Right atrium auricular region (tissue), 2 donors: ENCODE results near the gene MIR17HG. TPM values are rescaled to one million over a fixed set of nuclear protein-coding genes. Genes with fewer than 3 reads are reported as not detected.

Source experiments
- DNase-seq: peaks from one replicate; pipeline ENCODE4 v3.0.0-alpha.2; 2019; ENCODE audit warnings: low spot score
- H3K27ac ChIP-seq, 2 donors: fragments of 200-600 bp; sonication (generic); 1 replicate in 1 of 2; 2 replicates in 1 of 2; pipeline ENCODE4 v1.5.1; 2016 to 2019
- H3K27me3 ChIP-seq, 2 donors: fragments of 200-600 bp; sonication (generic); one replicate each; pipeline versions ENCODE4 v1.5.1 to v1.6.0; 2017 to 2019
- H3K36me3 ChIP-seq: fragments of 200-600 bp; sonication (generic); one replicate; pipeline ENCODE4 v1.5.1; 2016
- H3K4me1 ChIP-seq, 2 donors: fragments of 200-600 bp; sonication (generic); one replicate each; pipeline versions ENCODE4 v1.5.1 to v1.6.0; 2017 to 2019
- H3K4me3 ChIP-seq, 2 donors: fragments of 200-600 bp; sonication (generic); 1 replicate in 1 of 2; 2 replicates in 1 of 2; pipeline ENCODE4 v1.5.1; 2017 to 2019; ENCODE audit warnings: mild to moderate bottlenecking in 1 of 2, moderate library complexity in 1 of 2
- H3K9me3 ChIP-seq, 2 donors: fragments of 200-600 bp; sonication (generic); one replicate each; pipeline ENCODE4 v1.5.1; 2019
- total RNA-seq, 2 donors: library from RNA; depleted of rRNA; stranded (reverse); fragments of >200 nt; gene quantifications; one replicate each; pipeline ENCODE4 v1.1.0, GENCODE V29; 2016
- TF ChIP-seq, protein P1 (sequence below), 2 donors: fragments of 200-600 bp; sonication (generic); IDR thresholded peaks; one replicate each; pipeline ENCODE4 v1.5.1; 2019; ENCODE audit warnings: antibody characterized with exemption in 2 of 2

MIR17HG gene
- total RNA-seq, 2 donors from 2014 or later: 0.20 TPM; not detected in 1

DNA sequence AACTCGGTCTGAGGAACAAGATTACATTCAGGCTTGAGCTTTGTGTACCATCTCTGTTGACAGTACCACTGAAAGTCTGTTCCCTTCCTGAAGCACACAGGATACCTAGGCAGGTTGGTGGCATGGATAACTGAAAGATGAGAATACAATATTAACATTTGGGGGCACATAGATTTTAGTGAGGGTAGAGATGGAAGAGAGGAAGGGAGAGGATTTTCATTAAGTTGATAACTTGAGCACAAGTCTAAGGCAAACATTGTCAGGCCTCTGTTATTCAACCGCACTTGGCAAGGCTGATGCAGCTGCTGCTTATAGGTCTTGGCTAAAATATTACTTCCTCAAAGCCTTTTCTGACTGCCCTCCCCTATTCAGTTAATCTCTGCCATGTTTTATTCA, 10.9 kb downstream of the MIR17HG start:
- H3K4me1 ChIP-seq: peaks cover 0 to 7% of the 10 kb centered on the region in 2 donors
- no peak overlapping the region for H3K27ac ChIP-seq
- TF ChIP-seq, protein P1, sequence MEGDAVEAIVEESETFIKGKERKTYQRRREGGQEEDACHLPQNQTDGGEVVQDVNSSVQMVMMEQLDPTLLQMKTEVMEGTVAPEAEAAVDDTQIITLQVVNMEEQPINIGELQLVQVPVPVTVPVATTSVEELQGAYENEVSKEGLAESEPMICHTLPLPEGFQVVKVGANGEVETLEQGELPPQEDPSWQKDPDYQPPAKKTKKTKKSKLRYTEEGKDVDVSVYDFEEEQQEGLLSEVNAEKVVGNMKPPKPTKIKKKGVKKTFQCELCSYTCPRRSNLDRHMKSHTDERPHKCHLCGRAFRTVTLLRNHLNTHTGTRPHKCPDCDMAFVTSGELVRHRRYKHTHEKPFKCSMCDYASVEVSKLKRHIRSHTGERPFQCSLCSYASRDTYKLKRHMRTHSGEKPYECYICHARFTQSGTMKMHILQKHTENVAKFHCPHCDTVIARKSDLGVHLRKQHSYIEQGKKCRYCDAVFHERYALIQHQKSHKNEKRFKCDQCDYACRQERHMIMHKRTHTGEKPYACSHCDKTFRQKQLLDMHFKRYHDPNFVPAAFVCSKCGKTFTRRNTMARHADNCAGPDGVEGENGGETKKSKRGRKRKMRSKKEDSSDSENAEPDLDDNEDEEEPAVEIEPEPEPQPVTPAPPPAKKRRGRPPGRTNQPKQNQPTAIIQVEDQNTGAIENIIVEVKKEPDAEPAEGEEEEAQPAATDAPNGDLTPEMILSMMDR (IDR thresholded peaks at IDR 0.05): no peak
- peaks cover 23% of the 10 kb centered on the region for H3K36me3 ChIP-seq
- H3K9me3 ChIP-seq: no peaks in the 10 kb centered on the region
- H3K27me3 ChIP-seq: no peaks in the 10 kb centered on the region
- H3K4me3 ChIP-seq: no peak overlapping the region
- no peak for DNase-seq

DNA sequence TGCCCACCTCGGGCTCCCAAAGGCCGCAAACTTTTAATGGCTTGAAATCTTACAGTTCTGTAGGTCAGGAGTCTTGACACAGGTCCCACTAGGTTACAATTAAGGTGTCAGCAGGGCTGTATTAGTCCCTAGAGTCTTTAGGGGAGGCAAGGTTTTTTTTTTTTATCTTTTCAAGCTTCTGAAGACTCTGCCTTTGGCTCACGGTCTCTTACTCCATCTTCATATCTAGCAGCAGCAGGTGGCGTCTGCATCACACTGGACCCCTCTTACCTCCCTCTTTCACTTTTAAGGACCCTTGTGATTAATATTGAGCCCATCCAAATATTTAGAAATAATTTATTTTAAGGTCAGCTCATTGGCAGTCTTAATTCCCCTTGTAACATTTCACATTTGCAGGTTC, 11.6 kb downstream of the MIR17HG start:
- no peaks in the 10 kb centered on the region for H3K9me3 ChIP-seq
- DNase-seq: no peak
- H3K27me3 ChIP-seq: no peaks in the 10 kb centered on the region
- TF ChIP-seq, protein P1 (IDR thresholded peaks at IDR 0.05): no peak
- no peak overlapping the region for H3K27ac ChIP-seq
- H3K4me3 ChIP-seq: no peak overlapping the region
- peaks cover 16% of the 10 kb centered on the region for H3K36me3 ChIP-seq
- H3K4me1 ChIP-seq: no peaks in the 10 kb centered on the region

DNA sequence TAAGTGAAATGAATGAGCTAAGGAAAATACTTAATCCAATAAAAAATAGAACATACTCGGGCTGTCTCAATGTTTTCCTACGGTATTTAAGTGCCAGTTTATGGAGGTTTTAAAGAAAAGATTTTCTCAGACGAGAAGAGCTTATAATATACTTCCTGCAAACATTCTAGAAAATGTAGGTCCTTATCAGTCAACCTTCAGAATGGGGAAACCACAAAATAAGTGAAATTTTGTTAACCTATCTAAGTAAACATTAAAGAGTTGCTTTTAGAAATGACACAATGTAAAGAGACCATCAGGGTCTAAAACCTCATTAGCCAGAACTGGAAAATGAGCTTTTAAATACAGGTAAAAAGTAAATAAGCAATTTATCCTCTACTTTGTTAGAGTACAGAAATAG, 12.1 kb downstream of the MIR17HG start:
- TF ChIP-seq, protein P1 (IDR thresholded peaks at IDR 0.05): no peak
- Histone ChIP-seq H3K4me1 (no peaks in the 10 kb centered on the region), H3K27ac (no peak overlapping the region), H3K36me3 (peaks cover 12% of the 10 kb centered on the region), H3K27me3 (no peaks in the 10 kb centered on the region), H3K4me3 (no peak overlapping the region), H3K9me3 (no peaks in the 10 kb centered on the region)
- no peak for DNase-seq

DNA sequence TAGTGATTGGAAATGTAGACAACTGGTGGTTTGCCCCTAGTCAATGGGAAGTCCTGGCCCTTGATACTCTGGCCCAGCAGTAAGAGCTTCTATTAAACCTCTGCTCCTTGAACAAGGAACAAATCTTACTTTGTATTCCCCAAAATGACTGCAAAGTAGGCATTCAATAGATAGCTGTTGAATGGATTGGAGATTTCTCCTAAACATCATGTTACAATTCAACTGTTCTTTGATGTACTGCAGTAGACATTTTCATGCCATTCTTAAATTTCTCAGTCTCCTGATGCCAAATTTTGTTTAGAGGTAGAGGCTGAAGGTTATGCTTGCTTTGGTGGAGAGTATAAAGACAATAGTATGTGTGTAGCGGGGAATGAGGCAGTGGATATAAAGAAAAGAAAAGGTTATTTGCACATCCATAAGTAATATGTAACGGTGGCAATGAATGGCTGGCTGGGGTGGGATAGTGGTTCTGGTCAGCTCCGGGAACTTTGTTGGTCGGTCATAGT, 12.8 kb downstream of the MIR17HG start:
- peaks cover 7% of the 10 kb centered on the region for H3K36me3 ChIP-seq
- no peak for DNase-seq
- no peaks in the 10 kb centered on the region for H3K9me3 ChIP-seq
- H3K4me3 ChIP-seq: no peak overlapping the region
- H3K27me3 ChIP-seq: no peaks in the 10 kb centered on the region
- H3K4me1 ChIP-seq: no peaks in the 10 kb centered on the region
- TF ChIP-seq, protein P1 (IDR thresholded peaks at IDR 0.05): no peak
- H3K27ac ChIP-seq: no peak overlapping the region

DNA sequence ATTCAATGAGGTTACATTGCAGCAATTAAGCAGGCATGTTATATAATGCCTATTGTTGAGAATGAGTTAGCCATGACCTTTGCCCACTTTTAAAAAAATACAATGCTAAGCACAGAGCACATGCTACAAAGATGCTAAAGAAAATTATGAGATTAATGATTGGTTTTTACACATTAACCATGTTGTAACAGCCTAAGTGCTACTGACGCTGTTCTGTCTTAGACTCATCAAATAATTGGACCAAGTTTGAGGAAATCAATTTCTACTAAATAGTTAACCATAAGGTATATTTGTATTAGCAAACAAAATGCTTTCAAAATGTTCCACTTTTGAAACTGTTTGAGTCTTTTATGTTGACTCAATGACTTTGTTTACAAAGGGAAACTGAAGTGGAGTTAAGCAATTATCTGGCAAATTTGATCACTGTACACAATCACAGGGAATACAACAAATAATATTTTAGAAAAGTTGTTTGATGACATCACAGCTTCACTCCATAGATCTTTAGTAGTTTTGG, 14.3 kb downstream of the MIR17HG start:
- H3K27ac ChIP-seq: no peak overlapping the region
- no peak for DNase-seq
- H3K4me1 ChIP-seq: no peaks in the 10 kb centered on the region
- no peaks in the 10 kb centered on the region for H3K36me3 ChIP-seq
- no peaks in the 10 kb centered on the region for H3K27me3 ChIP-seq
- no peak overlapping the region for H3K4me3 ChIP-seq
- no peaks in the 10 kb centered on the region for H3K9me3 ChIP-seq
- TF ChIP-seq, protein P1 (IDR thresholded peaks at IDR 0.05): no peak

DNA sequence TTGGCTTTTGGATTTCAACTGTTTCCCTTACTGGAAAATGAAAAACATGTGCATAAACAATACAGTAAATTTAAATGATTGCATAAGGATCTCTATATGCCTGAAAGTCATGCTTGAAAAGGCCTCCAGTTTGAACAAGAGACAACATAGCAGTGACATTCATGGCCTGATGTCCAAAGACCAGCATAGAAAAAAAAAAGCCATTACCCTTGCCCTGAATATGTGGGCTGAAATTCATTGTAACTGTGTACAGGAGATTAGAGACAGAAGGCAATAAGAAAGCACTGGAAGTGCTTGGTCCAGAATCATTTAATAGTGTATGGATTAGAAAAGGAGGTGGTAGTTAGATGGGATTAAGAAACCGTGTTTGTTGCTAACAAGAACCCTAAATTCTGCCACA, 15.4 kb downstream of the MIR17HG start:
- no peaks in the 10 kb centered on the region for H3K27me3 ChIP-seq
- H3K4me1 ChIP-seq: no peaks in the 10 kb centered on the region
- H3K36me3 ChIP-seq: no peaks in the 10 kb centered on the region
- no peak overlapping the region for H3K27ac ChIP-seq
- H3K4me3 ChIP-seq: no peak overlapping the region
- TF ChIP-seq, protein P1 (IDR thresholded peaks at IDR 0.05): no peak
- no peaks in the 10 kb centered on the region for H3K9me3 ChIP-seq
- no peak for DNase-seq
